H54 (cell line): ENCODE data around the gene CNTNAP2.

Experiments
- DNase-seq: peaks from one replicate; pipeline ENCODE4 v3.0.0; 2011; ENCODE audit warnings: low spot score, mixed read lengths; ENCODE audit not compliant: insufficient read length
- FAIRE-seq: peaks from 3 replicates; lab custom pipeline; 2011; peaks lifted over from hg19 to GRCh38; lab: Jason Lieb, UNC
- POLR2A ChIP-seq: IDR thresholded peaks from 2 replicates; pipeline ENCODE4 v1.6.1; 2011; ENCODE audit warnings: low read depth, mild to moderate bottlenecking, low read length

The CNTNAP2 gene

DNA sequence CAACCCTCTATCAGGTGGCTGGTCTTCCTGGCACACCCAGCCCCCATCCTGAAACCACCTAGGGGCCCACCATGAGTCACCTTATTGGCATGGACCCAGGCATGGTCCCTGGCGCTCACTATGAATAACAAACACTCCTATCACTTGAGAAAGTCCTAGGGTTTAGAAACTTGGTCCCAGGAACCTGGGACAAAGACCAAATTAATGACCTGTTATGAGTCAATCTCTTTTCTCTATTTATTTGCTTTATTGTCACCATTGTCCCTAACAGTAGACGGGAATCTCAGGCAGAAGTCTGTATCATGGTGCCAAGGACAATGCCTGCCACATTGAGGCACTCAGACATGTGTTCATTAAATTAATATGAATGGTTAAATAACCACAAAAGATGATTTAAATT, 1874.3 kb downstream of the CNTNAP2 start:
- DNase-seq (no peak), FAIRE-seq (no peak)
- no peak for TF ChIP-seq POLR2A

DNA sequence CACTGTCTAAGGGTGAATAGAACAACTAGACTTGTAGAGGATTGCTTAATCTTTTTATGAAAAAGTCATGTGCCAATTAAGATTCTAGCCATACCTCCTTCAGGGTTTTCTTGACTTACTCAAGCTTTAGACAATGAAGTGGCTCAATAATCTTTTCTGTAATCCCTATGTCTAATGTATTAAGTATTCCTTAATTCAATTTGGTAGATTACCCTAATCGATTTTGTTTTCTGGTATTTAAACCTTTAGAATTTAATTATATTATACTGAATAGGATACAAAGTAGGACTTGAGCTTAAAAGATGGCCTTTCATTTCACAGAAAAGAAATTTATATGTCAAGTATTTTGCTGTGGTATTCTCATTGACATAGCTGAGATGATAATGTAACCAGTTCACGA, 1876.1 kb downstream of the CNTNAP2 start:
- no peak for TF ChIP-seq POLR2A
- DNase-seq = no peak
- no peak for FAIRE-seq

DNA sequence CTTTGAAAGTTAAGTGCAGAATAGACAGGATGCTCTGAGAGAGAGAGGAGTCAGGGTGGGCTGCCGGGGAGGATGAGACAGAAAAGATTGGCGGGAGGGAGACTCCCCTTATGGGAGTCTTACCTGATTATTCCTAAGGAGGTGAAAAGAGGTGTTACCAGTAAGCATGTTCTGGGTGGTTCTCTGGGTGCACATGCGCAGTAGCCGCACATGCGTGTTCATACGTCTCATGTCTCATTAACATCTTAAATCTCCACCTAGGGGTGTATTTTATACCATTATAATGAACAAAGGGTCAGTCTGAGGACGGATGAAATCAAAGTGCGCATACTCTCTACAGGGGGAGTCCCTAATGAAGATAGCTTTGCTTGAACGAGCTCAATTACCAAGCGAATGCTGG, 1881.0 kb downstream of the CNTNAP2 start:
- FAIRE-seq (no peak), DNase-seq (no peak)
- TF ChIP-seq POLR2A = no peak

DNA sequence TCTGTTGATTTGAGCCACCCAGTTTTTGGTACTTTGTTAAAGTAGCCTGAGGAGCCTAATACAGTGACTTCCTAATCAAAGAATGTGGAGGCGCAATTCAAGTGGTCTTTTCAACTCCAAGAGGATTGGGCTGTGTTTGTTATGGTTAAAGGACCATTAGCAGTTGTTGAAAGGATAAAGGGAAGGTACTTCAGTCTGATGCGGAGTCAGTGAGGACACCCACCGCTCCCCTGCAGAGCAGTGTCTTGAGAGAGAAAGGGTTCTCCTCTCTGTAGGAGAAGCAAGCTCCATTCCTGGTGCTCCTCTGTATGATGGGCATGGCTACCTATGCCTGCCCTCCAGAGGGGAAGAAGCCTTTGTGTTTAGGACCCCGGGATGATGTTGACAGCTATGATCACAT, 1883.4 kb downstream of the CNTNAP2 start:
- DNase-seq (no peak), FAIRE-seq (no peak)
- TF ChIP-seq POLR2A = no peak

DNA sequence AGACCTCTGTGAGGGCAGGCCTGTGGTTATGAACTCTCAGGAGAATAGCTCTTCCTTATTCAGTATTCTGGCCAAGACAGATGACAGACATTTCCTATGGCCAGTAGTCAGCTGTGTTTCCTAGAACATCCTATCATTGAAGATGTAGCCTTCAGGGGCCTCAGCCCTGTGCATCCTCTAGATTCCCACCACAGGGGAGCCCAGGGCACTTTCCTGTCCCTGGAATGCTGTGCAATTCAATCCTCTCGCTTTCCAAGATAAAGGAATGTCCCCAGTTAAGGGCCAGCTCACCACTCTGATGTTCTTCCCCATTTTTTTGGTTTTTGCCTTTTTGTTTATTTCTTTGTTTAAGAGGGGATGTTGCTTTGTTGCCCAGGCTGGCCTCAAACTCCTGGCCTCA, 1895.2 kb downstream of the CNTNAP2 start:
- FAIRE-seq = no peak
- TF ChIP-seq POLR2A = no peak
- no peak for DNase-seq

DNA sequence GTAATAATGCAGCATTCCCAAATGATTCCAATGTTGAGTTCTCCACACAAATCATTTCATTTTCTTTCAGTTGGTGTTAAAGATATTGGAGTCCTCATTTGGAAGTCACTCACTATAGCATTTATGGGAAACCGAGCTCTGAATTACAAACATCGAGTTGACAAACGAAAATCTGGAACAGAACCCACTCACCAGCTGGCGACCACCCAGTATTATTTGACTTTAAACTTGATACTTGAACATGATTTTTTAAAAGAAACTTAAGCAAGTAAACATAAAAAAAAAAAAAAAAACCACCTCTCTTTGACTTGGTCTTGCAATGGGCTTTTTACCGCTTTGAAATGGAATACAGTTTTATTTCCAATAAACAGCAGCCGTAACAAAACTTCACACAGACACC, 1897.4 kb downstream of the CNTNAP2 start:
- TF ChIP-seq POLR2A = no peak
- FAIRE-seq (no peak), DNase-seq (no peak)

DNA sequence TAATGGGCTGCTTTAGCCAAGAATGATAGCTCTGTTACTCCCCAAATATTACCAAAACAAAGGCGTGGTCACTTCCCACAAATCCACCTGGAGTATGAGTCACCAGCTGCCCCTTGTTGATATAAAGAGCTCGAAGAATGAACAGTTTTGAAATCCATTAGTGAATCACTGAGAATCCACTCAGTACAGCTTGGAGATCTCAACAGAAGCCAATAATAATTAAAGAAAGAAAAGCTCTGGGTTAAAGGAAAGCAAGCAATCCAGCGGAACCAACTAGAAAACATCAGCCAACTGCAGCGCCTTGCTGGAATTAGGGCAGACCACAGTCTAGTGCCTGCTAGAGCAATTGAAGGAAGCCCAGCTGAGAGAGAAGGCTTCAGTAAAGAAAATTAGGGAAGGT, 1897.9 kb downstream of the CNTNAP2 start:
- FAIRE-seq = no peak
- no peak for TF ChIP-seq POLR2A
- no peak for DNase-seq

DNA sequence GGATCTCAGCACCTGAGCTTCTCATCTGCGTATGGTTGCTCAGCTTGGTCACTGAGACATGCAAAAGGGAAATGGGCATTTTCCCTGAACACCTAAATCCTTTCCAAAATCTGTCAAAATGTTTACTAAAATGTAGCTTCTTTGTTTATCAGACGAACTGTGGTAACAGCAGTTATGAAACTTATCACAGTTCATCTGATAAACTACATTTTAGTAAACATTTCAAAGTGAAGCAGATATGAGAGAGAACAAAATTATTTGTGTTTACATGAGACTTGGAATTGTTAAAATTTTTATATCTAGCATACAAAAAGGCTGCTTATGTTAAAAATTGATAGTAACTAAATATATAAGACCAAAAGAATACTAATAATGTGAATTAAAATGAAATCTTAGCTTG, 1900.5 kb downstream of the CNTNAP2 start:
- FAIRE-seq = no peak
- DNase-seq = no peak
- TF ChIP-seq POLR2A = no peak

DNA sequence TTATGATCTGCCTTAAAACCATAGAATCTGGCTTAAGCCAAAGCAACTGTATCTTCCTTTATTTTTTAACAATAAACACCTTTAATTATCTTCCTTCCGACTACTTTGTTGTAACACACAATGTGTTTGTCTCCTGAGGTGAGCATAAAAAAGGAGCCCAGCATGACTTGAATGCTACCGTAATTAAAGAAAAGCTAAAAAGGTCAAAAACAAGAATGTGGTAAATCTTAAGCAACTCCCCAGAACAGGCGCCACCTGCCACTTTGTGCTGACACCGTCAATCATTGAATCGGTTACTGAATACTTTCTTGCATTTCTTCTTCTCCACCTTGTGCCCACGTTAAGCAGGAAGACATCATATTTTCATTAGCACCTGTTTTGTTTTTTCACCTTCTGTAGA, 1904.1 kb downstream of the CNTNAP2 start:
- DNase-seq (no peak), FAIRE-seq (no peak)
- no peak for TF ChIP-seq POLR2A

DNA sequence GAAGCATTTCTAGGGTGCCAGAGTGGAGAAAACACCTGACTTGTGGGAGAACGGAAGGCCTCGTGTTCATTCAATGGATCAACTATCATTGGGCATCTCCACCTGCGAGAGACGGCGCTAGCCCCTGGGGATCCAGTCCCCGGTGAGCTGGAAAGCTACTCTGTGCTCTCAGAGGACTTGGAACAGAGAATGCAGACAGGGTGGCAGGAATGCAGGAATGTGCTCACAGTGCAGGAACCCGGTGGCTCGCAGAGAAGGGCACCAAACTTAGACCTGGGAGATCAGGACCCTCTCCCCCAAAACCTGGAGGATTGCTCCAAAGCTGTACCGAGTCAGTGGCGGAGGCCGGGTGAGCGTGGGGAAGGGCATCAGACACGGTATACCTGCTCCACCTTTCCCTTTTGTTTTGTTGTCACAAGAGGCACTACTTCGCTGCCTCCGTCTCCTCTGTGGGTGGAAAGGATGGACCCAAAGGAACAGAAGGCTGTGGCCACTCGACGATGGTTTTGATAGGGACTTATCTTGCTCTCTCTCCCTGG, 1905.0 kb downstream of the CNTNAP2 start:
- FAIRE-seq = no peak
- no peak for TF ChIP-seq POLR2A
- DNase-seq = no peak

DNA sequence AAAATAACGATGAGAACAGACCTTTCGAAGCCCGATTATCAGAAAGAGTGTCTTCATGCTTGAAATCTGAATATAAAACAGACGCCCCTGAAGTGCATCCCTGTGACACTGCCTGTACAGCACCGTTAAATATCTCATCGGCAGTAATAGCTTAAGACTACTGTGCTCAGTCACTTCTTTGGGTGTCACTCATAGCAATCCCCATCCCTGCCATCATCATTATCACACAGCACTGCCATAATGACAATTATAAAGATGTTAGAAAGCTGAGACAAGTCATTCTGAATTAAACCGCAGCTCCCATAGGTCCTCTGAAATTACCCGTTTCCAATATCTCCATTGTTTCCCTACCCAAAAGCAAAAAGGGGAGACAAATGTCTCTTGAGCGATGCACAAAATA, 1906.2 kb downstream of the CNTNAP2 start:
- no peak for DNase-seq
- no peak for TF ChIP-seq POLR2A
- FAIRE-seq = no peak

DNA sequence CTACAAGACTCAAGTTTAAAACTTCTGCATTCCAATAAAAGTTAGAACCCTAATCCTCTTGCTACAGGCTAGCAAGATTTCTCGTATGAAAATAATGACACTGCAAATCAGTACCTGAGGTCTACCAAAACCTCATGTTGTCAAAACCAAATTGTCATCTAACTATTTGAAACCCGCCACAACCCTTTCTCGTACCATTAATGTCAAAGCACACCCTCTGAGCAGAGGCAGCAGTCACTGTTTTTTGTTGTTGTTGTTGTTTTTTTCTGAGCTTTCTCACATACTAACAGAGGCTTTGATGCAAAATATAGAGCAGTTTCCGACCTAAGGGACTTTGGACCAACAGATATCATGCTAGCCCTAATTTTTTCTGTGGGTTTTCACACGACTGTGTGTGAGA, 1910.1 kb downstream of the CNTNAP2 start:
- TF ChIP-seq POLR2A = no peak
- FAIRE-seq (no peak), DNase-seq (no peak)

DNA sequence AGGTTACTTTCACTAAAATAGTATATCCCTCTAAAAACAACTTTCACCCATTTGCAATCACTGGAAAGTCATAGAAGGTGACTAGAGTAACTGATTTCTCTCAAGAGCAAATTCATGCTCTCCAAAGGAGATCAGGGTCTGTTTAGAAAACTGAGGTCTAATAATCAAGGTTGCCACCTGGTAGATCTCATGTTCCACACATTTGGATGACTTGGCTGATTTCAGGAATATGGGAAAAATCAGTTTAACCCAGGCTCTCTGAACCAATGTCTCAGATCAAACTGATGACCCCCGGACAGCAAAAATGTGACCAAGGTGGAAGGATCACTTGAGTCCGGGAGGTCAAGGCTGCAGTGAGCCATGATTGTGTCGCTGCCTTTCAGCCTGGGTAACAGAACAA, 1911.6 kb downstream of the CNTNAP2 start:
- FAIRE-seq = no peak
- TF ChIP-seq POLR2A = no peak
- DNase-seq = no peak

DNA sequence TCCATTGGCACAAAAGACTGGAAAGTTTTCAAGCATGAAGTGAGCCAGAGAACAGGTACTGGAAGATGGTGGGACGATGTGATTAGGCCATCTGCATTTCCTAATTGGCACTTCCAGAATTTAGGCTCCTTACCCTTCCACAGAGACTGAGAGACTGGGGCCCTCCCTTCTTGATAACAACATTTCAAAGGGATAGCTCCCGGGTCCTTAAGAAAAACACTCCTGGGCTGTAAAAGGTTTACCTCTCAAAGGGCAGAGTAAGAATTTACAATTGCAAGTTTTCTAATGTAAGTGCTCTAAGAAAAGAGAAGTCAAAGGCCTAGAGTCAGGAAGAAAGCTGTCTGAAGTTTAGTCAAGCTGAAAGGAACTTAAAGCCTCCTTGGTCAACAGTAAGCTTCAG, 1914.4 kb downstream of the CNTNAP2 start:
- no peak for DNase-seq
- TF ChIP-seq POLR2A = no peak
- no peak for FAIRE-seq

DNA sequence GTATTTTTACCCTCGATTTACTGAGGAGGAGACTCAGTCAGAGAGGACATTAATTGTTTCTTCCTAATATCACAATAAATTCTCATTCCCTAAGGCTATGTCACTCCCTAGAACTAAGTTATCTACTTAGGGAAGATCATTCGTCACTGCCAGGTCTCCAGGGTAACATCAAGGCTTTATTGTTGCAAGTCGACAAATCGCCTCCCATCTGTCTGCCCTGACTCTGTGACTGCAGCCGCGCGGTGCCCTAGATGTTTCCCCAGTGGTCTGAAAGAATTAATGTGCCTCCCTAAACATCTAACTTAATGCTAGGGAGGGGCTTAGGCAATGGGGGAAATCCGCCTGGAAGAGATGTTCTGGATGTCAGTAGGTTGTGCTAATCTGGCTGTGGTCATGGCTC, 1915.2 kb downstream of the CNTNAP2 start:
- FAIRE-seq (no peak), DNase-seq (no peak)
- TF ChIP-seq POLR2A = no peak

DNA sequence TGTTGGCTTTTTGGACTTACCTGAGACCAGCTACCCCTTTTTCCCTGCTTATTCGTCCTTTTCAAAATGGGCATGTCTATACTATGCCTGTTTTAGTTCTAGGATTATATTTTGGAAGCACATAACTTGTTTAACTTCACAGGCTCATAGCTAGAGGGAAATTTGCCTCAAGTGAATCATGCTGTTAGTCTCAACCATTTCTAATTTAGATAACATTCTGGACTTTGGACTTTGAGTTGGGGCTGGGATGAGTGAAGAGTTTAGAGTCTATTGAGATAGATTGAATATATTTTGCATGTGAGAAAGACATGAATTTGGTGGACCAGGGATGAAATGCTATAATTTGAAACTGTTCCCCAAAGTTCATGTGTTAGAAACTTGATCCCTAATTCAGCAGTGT, 1919.3 kb downstream of the CNTNAP2 start:
- FAIRE-seq (no peak), DNase-seq (no peak)
- no peak for TF ChIP-seq POLR2A
